Measurements from ENCODE around the gene DIO1. TPM values are rescaled to one million over a fixed set of nuclear protein-coding genes. Genes with fewer than 3 reads are reported as not detected.

DIO1 gene
- total and polyA plus RNA-seq, 2 of the 8 experiments (the other 6 are each of a cell fraction or from before 2014, with no cell fraction given) = 0.14 TPM; not detected in 1

GRCh38 chr1:53931523-53931922 lies 37.5 kb downstream of the DIO1 start:
- POLR2A ChIA-PET (ENCODE audit: partially characterized antibody) = interaction anchor here (0.8 kb wide), 1 partner anchor 14 kb away, joined by 5 read pairs; the partner anchor contains the start of genes IFT25 and LRRC42
- no peak overlapping the region for H3K14ac ChIP-seq (ENCODE audit: insufficient read length)
- no peak for TF ChIP-seq BACH1 (IDR thresholded peaks at IDR 0.05; ENCODE audit: low read length)
- TF ChIP-seq ZNF274 (IDR thresholded peaks at IDR 0.05; ENCODE audit: borderline replicate concordance, extremely low read depth, low read length) = no peak
- TF ChIP-seq CREB1 (IDR thresholded peaks at IDR 0.05) = no peak
- TF ChIP-seq HDAC2 (IDR thresholded peaks at IDR 0.05; ENCODE audit: borderline replicate concordance in 1 of 2, low read depth in 2 of 2, low read length in 2 of 2) = no peak
- TF ChIP-seq SUZ12 (IDR thresholded peaks at IDR 0.05; ENCODE audit: low read length) = no peak
- no peak for TF ChIP-seq YY1 (IDR thresholded peaks at IDR 0.05; ENCODE audit: low read depth, low read length)
- TF ChIP-seq RFX5 (IDR thresholded peaks at IDR 0.05; ENCODE audit: borderline replicate concordance, low read depth, low read length) = no peak
- TF ChIP-seq, protein P1, sequence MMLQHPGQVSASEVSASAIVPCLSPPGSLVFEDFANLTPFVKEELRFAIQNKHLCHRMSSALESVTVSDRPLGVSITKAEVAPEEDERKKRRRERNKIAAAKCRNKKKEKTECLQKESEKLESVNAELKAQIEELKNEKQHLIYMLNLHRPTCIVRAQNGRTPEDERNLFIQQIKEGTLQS (IDR thresholded peaks at IDR 0.05; ENCODE audit: insufficient read depth, low read depth, low read length) = no peak
- TF ChIP-seq KDM5A (IDR thresholded peaks at IDR 0.05; ENCODE audit: low read length) = no peak
- TF ChIP-seq HDAC6 (IDR thresholded peaks at IDR 0.05; ENCODE audit: low read depth, low read length) = no peak
- TF ChIP-seq CHD1 (IDR thresholded peaks at IDR 0.05; ENCODE audit: low read depth, low read length) = no peak
- TF ChIP-seq BRCA1 (IDR thresholded peaks at IDR 0.05; ENCODE audit: low read depth, low read length) = no peak
- no peak for TF ChIP-seq SP1 (IDR thresholded peaks at IDR 0.05; ENCODE audit: low read depth, low read length)
- no peak for TF ChIP-seq SIX5 (IDR thresholded peaks at IDR 0.05; ENCODE audit: low read depth, low read length)
- TF ChIP-seq PHF8 (conservative IDR thresholded peaks at IDR 0.05; ENCODE audit: low read depth, low read length) = no peak

More at GRCh38 chr1:53931523-53931922, 37.5 kb downstream of the DIO1 start:
- Histone ChIP-seq H2BK20ac (ENCODE audit: low read length) (no peak overlapping the region), H3K79me1 (ENCODE audit: low read depth, low read length) (no peaks in the 10 kb centered on the region), H2AK5ac (ENCODE audit: low read depth, low read length) (no peak overlapping the region), H3K18ac (ENCODE audit: extremely low read depth, low read length) (no peak overlapping the region), H4K5ac (ENCODE audit: insufficient read length, low read depth, low read length) (no peak overlapping the region), H3K4me1 (replicated peaks in 1 of 4; ENCODE audit: control insufficient read depth in 3 of 4, insufficient read depth in 4 of 4, low read length in 3 of 4) (no peaks in the 10 kb centered on the region), H3K36me3 (ENCODE audit: control insufficient read depth in 2 of 4, insufficient read depth in 4 of 4, low read length in 3 of 4) (peaks cover 0 to 15% (median 6%) of the 10 kb centered on the region in 4 experiments; a peak in 4 of 8 replicates), H3K23me2 (ENCODE audit: low read depth, low read length) (0 out of 2 replicates have a peak, but pooled peaks cover 2% of the 10 kb centered on the region), H2AFZ (ENCODE audit: low read length) (no peak overlapping the region), H3K4ac (replicated peaks; ENCODE audit: insufficient read length, low read depth, low read length) (no peak overlapping the region), H2BK5ac (ENCODE audit: low read depth, low read length) (no peak overlapping the region), H4K8ac (ENCODE audit: extremely low read depth, insufficient read depth, low read length) (no peak overlapping the region), H4K91ac (replicated peaks; ENCODE audit: insufficient read length, low read length) (no peak overlapping the region), H3K56ac (replicated peaks; ENCODE audit: insufficient read length, low read depth, low read length) (no peak overlapping the region), H3K9me3 (ENCODE audit: insufficient read depth in 2 of 2, low read depth in 1 of 2, low read length in 1 of 2) (peaks cover 9 to 13% of the 10 kb centered on the region in 2 experiments), H3K79me2 (ENCODE audit: control insufficient read depth in 1 of 2, insufficient read depth in 2 of 2, low read length in 2 of 2) (no peaks in the 10 kb centered on the region), H2BK15ac (ENCODE audit: low read length) (no peak overlapping the region), H2BK12ac (ENCODE audit: low read depth, low read length) (no peak overlapping the region), H2BK120ac (replicated peaks; ENCODE audit: low read depth, low read length) (no peak overlapping the region), H4K20me1 (replicated peaks in 1 of 2; ENCODE audit: control insufficient read depth in 1 of 2, insufficient read depth in 2 of 2, low read length in 2 of 2) (no peaks in the 10 kb centered on the region), H3K9ac (replicated peaks in 1 of 4; ENCODE audit: extremely low read depth in 1 of 4, low read depth in 3 of 4, low read length in 3 of 4) (no peak overlapping the region), H3K27me3 (replicated peaks in 1 of 4; ENCODE audit: control insufficient read depth in 3 of 4, extremely low read depth in 1 of 4, insufficient read depth in 3 of 4, low read length in 3 of 4) (no peaks in the 10 kb centered on the region), H3K27ac (ENCODE audit: low read depth, low read length) (no peak overlapping the region), H3K4me3 (ENCODE audit: extremely low read depth in 1 of 4, insufficient read depth in 2 of 4, low read depth in 3 of 4, low read length in 4 of 4) (no peak overlapping the region), H3K4me2 (ENCODE audit: insufficient read depth in 1 of 2, low read depth in 2 of 2, low read length in 2 of 2) (no peak overlapping the region), H3K23ac (ENCODE audit: insufficient read length) (no peak overlapping the region)
- CTCF ChIA-PET (ENCODE audit: partially characterized antibody) = interaction anchor here (0.7 to 1.5 kb wide), 4 partner anchors 8 to 48 kb away, joined by 3 to 4 read pairs (median 3); no protein-coding TSS in a partner anchor
- DNase-seq (ENCODE audit: low read depth in 1 of 2, low spot score in 2 of 2) (no peak), FAIRE-seq (no peak)
- 96% methylated on average over 2 of the region's 2 CpGs; no CpG with 5 or more reads in 1 of the 2 experiments for WGBS, 2 experiments (ENCODE audit: extremely low coverage in 1 of 2, insufficient coverage in 1 of 2, insufficient read length in 1 of 2, insufficient replicate concordance in 2 of 2, low coverage in 1 of 2, low lambda C conversion rate in 2 of 2, missing lambda C conversion rate in 1 of 2)

All from H1 (cell line).